A549 (cell line): ENCODE data around the gene AKR1A1.

ENCODE experiments used
- CHD4 ChIP-seq: fragments of 200-600 bp; sonication (generic); IDR thresholded peaks from 2 replicates; pipeline ENCODE4 v1.6.1; 2016; ENCODE audit warnings: antibody characterized with exemption, mild to moderate bottlenecking, borderline replicate concordance
- POLR2AphosphoS2 ChIP-seq: conservative IDR thresholded peaks from 2 replicates; pipeline ENCODE4 v1.6.1; 2012; ENCODE audit warnings: low read length, improper control_type of control experiment, inconsistent platforms
- TF ChIP-seq, protein P1 (sequence below): fragments of >200 bp; sonication (Bioruptor Twin); formaldehyde crosslinking; IDR thresholded peaks from 3 replicates; pipeline ENCODE4 v1.5.1; 2016

DNA sequence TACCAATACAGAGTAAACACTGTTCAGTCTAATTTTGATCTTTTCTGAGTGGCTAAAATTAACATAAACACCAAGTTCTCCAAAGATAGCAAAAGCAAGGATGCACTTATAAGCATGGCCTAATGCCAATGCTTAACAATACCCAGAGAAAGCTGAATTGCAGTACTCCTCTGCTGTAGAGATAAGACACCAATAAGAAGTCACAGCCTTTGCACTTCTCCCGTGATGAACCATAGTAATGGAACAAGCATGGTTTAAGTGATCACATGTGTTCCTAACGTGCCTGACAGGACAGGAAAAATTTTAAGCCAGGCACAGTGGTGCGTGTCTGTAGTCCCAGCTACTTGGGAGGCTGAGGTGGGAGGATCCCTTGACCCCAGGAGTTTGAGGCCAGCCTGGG lies 34.6 kb upstream of the AKR1A1 start:
- TF ChIP-seq CHD4 = no peak
- TF ChIP-seq POLR2AphosphoS2 = no peak
- TF ChIP-seq, protein P1, sequence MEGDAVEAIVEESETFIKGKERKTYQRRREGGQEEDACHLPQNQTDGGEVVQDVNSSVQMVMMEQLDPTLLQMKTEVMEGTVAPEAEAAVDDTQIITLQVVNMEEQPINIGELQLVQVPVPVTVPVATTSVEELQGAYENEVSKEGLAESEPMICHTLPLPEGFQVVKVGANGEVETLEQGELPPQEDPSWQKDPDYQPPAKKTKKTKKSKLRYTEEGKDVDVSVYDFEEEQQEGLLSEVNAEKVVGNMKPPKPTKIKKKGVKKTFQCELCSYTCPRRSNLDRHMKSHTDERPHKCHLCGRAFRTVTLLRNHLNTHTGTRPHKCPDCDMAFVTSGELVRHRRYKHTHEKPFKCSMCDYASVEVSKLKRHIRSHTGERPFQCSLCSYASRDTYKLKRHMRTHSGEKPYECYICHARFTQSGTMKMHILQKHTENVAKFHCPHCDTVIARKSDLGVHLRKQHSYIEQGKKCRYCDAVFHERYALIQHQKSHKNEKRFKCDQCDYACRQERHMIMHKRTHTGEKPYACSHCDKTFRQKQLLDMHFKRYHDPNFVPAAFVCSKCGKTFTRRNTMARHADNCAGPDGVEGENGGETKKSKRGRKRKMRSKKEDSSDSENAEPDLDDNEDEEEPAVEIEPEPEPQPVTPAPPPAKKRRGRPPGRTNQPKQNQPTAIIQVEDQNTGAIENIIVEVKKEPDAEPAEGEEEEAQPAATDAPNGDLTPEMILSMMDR = no peak
